ENCODE data around the gene ZNF669. TPM values are rescaled to one million over a fixed set of nuclear protein-coding genes. Genes with fewer than 3 reads are reported as not detected.

ZNF669 gene
- total RNA-seq, 1 donor from 2014 or later = 14.0 TPM

- DNase-seq (ENCODE audit: low read depth) = no peak
Measured at GRCh38 chr1:247064304-247064703, 39.9 kb downstream of the ZNF669 start.

GRCh38 chr1:247060771-247061170 is 43.4 kb downstream of the ZNF669 start:
- DNase-seq (ENCODE audit: low read depth) = no peak

GRCh38 chr1:247056071-247056470 is 48.1 kb downstream of the ZNF669 start:
- DNase-seq (ENCODE audit: low read depth) = no peak

- DNase-seq (ENCODE audit: low read depth) = no peak
Measured at GRCh38 chr1:247054992-247055415, 49.2 kb downstream of the ZNF669 start.

Other genes with a start within 250 kb of the ZNF669 start
- 21.5 and 39.1 TPM in 2 replicates for gene AHCTF1, start 172.4 kb downstream of the ZNF669 start, total RNA-seq
- 1.5 and 3.0 TPM in 2 replicates for gene ZNF695, start 96.3 kb downstream of the ZNF669 start, total RNA-seq
- gene ZNF670, start 25.5 kb downstream of the ZNF669 start, total RNA-seq = 5.8 and 8.3 TPM in 2 replicates
- gene ZNF124, start 67.7 kb upstream of the ZNF669 start, total RNA-seq = 79.2 and 110 TPM in 2 replicates
- gene VN1R5, start 151.7 kb upstream of the ZNF669 start, total RNA-seq = not detected in 2 replicates
- 15.3 and 23.1 TPM in 2 replicates for gene ZNF496, start 227.5 kb upstream of the ZNF669 start, total RNA-seq

Data from renal cortical epithelial cell (primary cell).